ENCODE measurements around the gene ANKRD53. TPM values are rescaled to one million over a fixed set of nuclear protein-coding genes. Genes with fewer than 3 reads are reported as not detected.
"Not testable (repeated sequence)": the region's sequence is repeated elsewhere in the genome, so short reads cannot be mapped to it uniquely, and the experiment has no call there.

Gene ANKRD53
- total RNA-seq, 2 donors from 2014 or later, result 0.78 to 1.7 TPM

- TF ChIP-seq CTCF (IDR thresholded peaks at IDR 0.05), result no peak
- no peak overlapping the region for H3K4me3 ChIP-seq
- no peaks in the 10 kb centered on the region for H3K27me3 ChIP-seq
- DNase-seq (ENCODE audit: low spot score), result no peak
- H3K4me1 ChIP-seq, result no peaks in the 10 kb centered on the region
- no peaks in the 10 kb centered on the region for H3K9me3 ChIP-seq
- no peak overlapping the region for H3K27ac ChIP-seq
- no peaks in the 10 kb centered on the region for H3K36me3 ChIP-seq
These were observed 29.9 kb downstream of the ANKRD53 start for GRCh38 chr2:71008342-71008741.

- not testable (repeated sequence) for H3K36me3 ChIP-seq, H3K4me1 ChIP-seq, H3K9me3 ChIP-seq, H3K27ac ChIP-seq, H3K4me3 ChIP-seq, H3K27me3 ChIP-seq
- peak; percentile 53 for DNase-seq (ENCODE audit: low spot score)
These were observed 33.4 kb downstream of the ANKRD53 start for GRCh38 chr2:71011786-71012185.

GRCh38 chr2:71018625-71019024 is 40.2 kb downstream of the ANKRD53 start:
- H3K4me1 ChIP-seq, result no peaks in the 10 kb centered on the region
- no peak for TF ChIP-seq CTCF (IDR thresholded peaks at IDR 0.05)
- H3K36me3 ChIP-seq, result no peaks in the 10 kb centered on the region
- no peak overlapping the region for H3K4me3 ChIP-seq
- H3K27me3 ChIP-seq, result no peaks in the 10 kb centered on the region
- no peak overlapping the region for H3K27ac ChIP-seq
- DNase-seq (ENCODE audit: low spot score), result no peak
- no peaks in the 10 kb centered on the region for H3K9me3 ChIP-seq

- H3K36me3 ChIP-seq; H3K4me1 ChIP-seq; DNase-seq (ENCODE audit: low spot score); H3K27me3 ChIP-seq; H3K4me3 ChIP-seq; H3K9me3 ChIP-seq; H3K27ac ChIP-seq: not testable (repeated sequence)
These were observed 41.6 kb downstream of the ANKRD53 start for GRCh38 chr2:71019989-71020388.

- not testable (repeated sequence) for H3K4me1 ChIP-seq; H3K4me3 ChIP-seq; H3K9me3 ChIP-seq; H3K27me3 ChIP-seq; DNase-seq (ENCODE audit: low spot score); H3K27ac ChIP-seq; H3K36me3 ChIP-seq
These were observed 43.0 kb downstream of the ANKRD53 start for GRCh38 chr2:71021394-71021793.

- not testable (repeated sequence) for H3K36me3 ChIP-seq; H3K27me3 ChIP-seq; DNase-seq (ENCODE audit: low spot score); H3K27ac ChIP-seq; H3K9me3 ChIP-seq; H3K4me1 ChIP-seq; H3K4me3 ChIP-seq
These were observed 45.3 kb downstream of the ANKRD53 start for GRCh38 chr2:71023553-71024243.

Other genes starting within 250 kb of the ANKRD53 start
- gene ADD2, start 210.4 kb upstream of the ANKRD53 start, total RNA-seq, result 1 to 10 TPM; 1.1 to 1.4 TPM
- not detected for gene FIGLA, start 188.0 kb upstream of the ANKRD53 start, total RNA-seq
- under 1 TPM in 1 of 2 donors, not detected in 1; 0.16 TPM for gene CLEC4F, start 158.0 kb upstream of the ANKRD53 start, total RNA-seq
- gene CD207, start 142.8 kb upstream of the ANKRD53 start, total RNA-seq, result not detected
- gene VAX2, start 78.1 kb upstream of the ANKRD53 start, total RNA-seq, result under 1 TPM; 0.70 to 0.86 TPM
- not detected for gene ATP6V1B1, start 42.7 kb upstream of the ANKRD53 start, total RNA-seq
- gene TEX261, start 16.2 kb downstream of the ANKRD53 start, total RNA-seq, result 10 to 100 TPM; 26.7 to 38.0 TPM
- gene NAGK, start 90.0 kb downstream of the ANKRD53 start, total RNA-seq, result 10 to 100 TPM; 30.4 to 45.5 TPM
- 10 to 100 TPM; 17.2 to 27.5 TPM for gene MCEE, start 151.6 kb downstream of the ANKRD53 start, total RNA-seq
- gene MPHOSPH10, start 152.0 kb downstream of the ANKRD53 start, total RNA-seq, result 10 to 100 TPM; 14.0 to 17.3 TPM
- gene PAIP2B, start 248.5 kb downstream of the ANKRD53 start, total RNA-seq, result 10 to 100 TPM; 18.1 to 21.3 TPM